Measurements from ENCODE around the gene CCR2. TPM values are rescaled to one million over a fixed set of nuclear protein-coding genes. Genes with fewer than 3 reads are reported as not detected.

The CCR2 gene
- polyA plus RNA-seq, 1 donor from 2014 or later, result not detected

GRCh38 chr3:46354984-46355383 lies 1.1 kb downstream of the CCR2 start:
- no peaks in the 10 kb centered on the region for H3F3A ChIP-seq (ENCODE audit: insufficient read depth, low read length, poor library complexity, severe bottlenecking)
- no peaks in the 10 kb centered on the region for H3K79me2 ChIP-seq (replicated peaks; ENCODE audit: insufficient read depth, low read length)
- no peaks in the 10 kb centered on the region for H3K9me3 ChIP-seq (ENCODE audit: low read length)
- H3K4me3 ChIP-seq (ENCODE audit: low read length), result no peak overlapping the region
- no peaks in the 10 kb centered on the region for H3K27me3 ChIP-seq (ENCODE audit: insufficient read depth, low read depth, low read length)
- no peak overlapping the region for H3K27ac ChIP-seq (ENCODE audit: low read length)
- TF ChIP-seq TAF1 (IDR thresholded peaks at IDR 0.05; ENCODE audit: low read depth), result no peak
- no peak for TF ChIP-seq REST (IDR thresholded peaks at IDR 0.05; ENCODE audit: borderline replicate concordance)
- H3K36me3 ChIP-seq (ENCODE audit: insufficient read depth, low read length), result no peaks in the 10 kb centered on the region
- H3K4me2 ChIP-seq (ENCODE audit: low read length), result no peak overlapping the region
- H2AFZ ChIP-seq (ENCODE audit: low read depth, low read length), result no peak overlapping the region
- H4K20me1 ChIP-seq (ENCODE audit: insufficient read depth), result no peaks in the 10 kb centered on the region
- H3K9me2 ChIP-seq (ENCODE audit: insufficient read depth, low read length), result no peaks in the 10 kb centered on the region
- no peak overlapping the region for H3K9ac ChIP-seq (ENCODE audit: low read length)

GRCh38 chr3:46356276-46356675 lies 2.4 kb downstream of the CCR2 start:
- Histone ChIP-seq H3F3A (ENCODE audit: insufficient read depth, low read length, poor library complexity, severe bottlenecking) (no peaks in the 10 kb centered on the region), H3K9ac (ENCODE audit: low read length) (no peak overlapping the region), H3K9me3 (ENCODE audit: low read length) (no peaks in the 10 kb centered on the region), H4K20me1 (ENCODE audit: insufficient read depth) (no peaks in the 10 kb centered on the region), H3K27me3 (ENCODE audit: insufficient read depth, low read depth, low read length) (no peaks in the 10 kb centered on the region), H3K27ac (ENCODE audit: low read length) (no peak overlapping the region), H2AFZ (ENCODE audit: low read depth, low read length) (no peak overlapping the region), H3K4me3 (ENCODE audit: low read length) (no peak overlapping the region), H3K36me3 (ENCODE audit: insufficient read depth, low read length) (no peaks in the 10 kb centered on the region), H3K4me2 (ENCODE audit: low read length) (no peak overlapping the region), H3K79me2 (replicated peaks; ENCODE audit: insufficient read depth, low read length) (no peaks in the 10 kb centered on the region), H3K9me2 (ENCODE audit: insufficient read depth, low read length) (no peaks in the 10 kb centered on the region)
- TF ChIP-seq SMC3 (conservative IDR thresholded peaks at IDR 0.05; ENCODE audit: poor library complexity), result no peak

GRCh38 chr3:46356909-46357308 lies 3.0 kb downstream of the CCR2 start:
- Histone ChIP-seq H4K20me1 (ENCODE audit: insufficient read depth) (no peaks in the 10 kb centered on the region), H3K4me2 (ENCODE audit: low read length) (no peak overlapping the region), H3K9me2 (ENCODE audit: insufficient read depth, low read length) (no peaks in the 10 kb centered on the region), H2AFZ (ENCODE audit: low read depth, low read length) (no peak overlapping the region), H3K27ac (ENCODE audit: low read length) (no peak overlapping the region), H3K9me3 (ENCODE audit: low read length) (no peaks in the 10 kb centered on the region), H3K4me3 (ENCODE audit: low read length) (no peak overlapping the region), H3K36me3 (ENCODE audit: insufficient read depth, low read length) (no peaks in the 10 kb centered on the region), H3K27me3 (ENCODE audit: insufficient read depth, low read depth, low read length) (no peaks in the 10 kb centered on the region), H3K79me2 (replicated peaks; ENCODE audit: insufficient read depth, low read length) (no peaks in the 10 kb centered on the region), H3K9ac (ENCODE audit: low read length) (no peak overlapping the region), H3F3A (ENCODE audit: insufficient read depth, low read length, poor library complexity, severe bottlenecking) (no peaks in the 10 kb centered on the region)
- no peak for TF ChIP-seq MXI1 (conservative IDR thresholded peaks at IDR 0.05; ENCODE audit: poor library complexity, severe bottlenecking)
- no peak for TF ChIP-seq CTCF (IDR thresholded peaks at IDR 0.05; ENCODE audit: poor library complexity, severe bottlenecking)
- TF ChIP-seq RAD21 (conservative IDR thresholded peaks at IDR 0.05), result no peak
- no peak for TF ChIP-seq EP300 (conservative IDR thresholded peaks at IDR 0.05; ENCODE audit: poor library complexity, severe bottlenecking)
- TF ChIP-seq POLR2AphosphoS5 (IDR thresholded peaks at IDR 0.05), result no peak
- TF ChIP-seq REST (IDR thresholded peaks at IDR 0.05; ENCODE audit: borderline replicate concordance), result no peak
- no peak for TF ChIP-seq SMC3 (conservative IDR thresholded peaks at IDR 0.05; ENCODE audit: poor library complexity)
- no peak for TF ChIP-seq TAF1 (IDR thresholded peaks at IDR 0.05; ENCODE audit: low read depth)

All from neural cell (in vitro differentiated cells).